Nephron (organoid): ENCODE results near the gene NR1D1.

Experiments used
- H3K27ac Mint-ChIP-seq, 3 experiments: 2 replicates each; pipeline ENCODE4 v1.8.0; 2020; ENCODE audit warnings: mixed read lengths in 3 of 3, mild to moderate bottlenecking in 2 of 3, moderate library complexity in 1 of 3
- H3K27me3 Mint-ChIP-seq: 2 replicates; pipeline ENCODE4 v1.8.0; 2021; ENCODE audit warnings: low read depth, mild to moderate bottlenecking, moderate library complexity, mixed read lengths
- H3K36me3 Mint-ChIP-seq: 2 replicates; pipeline ENCODE4 v1.8.0; 2020; ENCODE audit warnings: low read depth, mixed read lengths
- H3K4me1 Mint-ChIP-seq: 2 replicates; pipeline ENCODE4 v1.8.0; 2020; ENCODE audit warnings: mixed read lengths
- H3K4me3 Mint-ChIP-seq, 3 experiments: 2 replicates each; pipeline ENCODE4 v1.8.0; 2020; ENCODE audit warnings: mild to moderate bottlenecking in 3 of 3, mixed read lengths in 3 of 3, moderate library complexity in 2 of 3
- H3K9me3 Mint-ChIP-seq: 2 replicates; pipeline ENCODE4 v1.8.0; 2020; ENCODE audit warnings: mixed read lengths
- CTCF ChIP-seq, 3 experiments: fragments of 200-600 bp; sonication (generic); IDR thresholded peaks; one replicate each; pipeline ENCODE4 v1.5.0; 2021; ENCODE audit warnings: antibody characterized with exemption in 3 of 3; ENCODE audit not compliant: unreplicated experiment in 3 of 3

The NR1D1 gene

GRCh38 chr17:40060887-40061608 is 39.3 kb downstream of the NR1D1 start:
- H3K4me1 Mint-ChIP-seq = peaks cover 52% of the 10 kb centered on the region
- H3K9me3 Mint-ChIP-seq = no peaks in the 10 kb centered on the region
- H3K27me3 Mint-ChIP-seq = peaks cover 24% of the 10 kb centered on the region
- no peak for TF ChIP-seq CTCF (IDR thresholded peaks at IDR 0.05; ENCODE audit: unreplicated experiment in 3 of 3)
- H3K36me3 Mint-ChIP-seq = no peaks in the 10 kb centered on the region
- peak overlapping the region; percentile 74 to 90 (median 89) for H3K27ac Mint-ChIP-seq
- peak overlapping the region; percentile 82 to 91 (median 91) for H3K4me3 Mint-ChIP-seq

GRCh38 chr17:40059729-40060475 is 40.5 kb downstream of the NR1D1 start:
- Mint-ChIP-seq H3K27me3 (peaks cover 24% of the 10 kb centered on the region), H3K4me1 (peaks cover 47% of the 10 kb centered on the region), H3K36me3 (no peaks in the 10 kb centered on the region), H3K27ac (peak overlapping the region in 2 of 3 experiments; percentile 12 to 44), H3K9me3 (no peaks in the 10 kb centered on the region), H3K4me3 (peak overlapping the region; percentile 27 to 55 (median 46))
- TF ChIP-seq CTCF (IDR thresholded peaks at IDR 0.05; ENCODE audit: unreplicated experiment in 3 of 3) = no peak

- peaks cover 45% of the 10 kb centered on the region for H3K4me1 Mint-ChIP-seq
- H3K36me3 Mint-ChIP-seq = peaks cover 4% of the 10 kb centered on the region
- no peaks in the 10 kb centered on the region for H3K9me3 Mint-ChIP-seq
- peak overlapping the region in 2 of 3 experiments; percentile 83 to 95 for H3K27ac Mint-ChIP-seq
- H3K27me3 Mint-ChIP-seq = peaks cover 24% of the 10 kb centered on the region
- no peak for TF ChIP-seq CTCF (IDR thresholded peaks at IDR 0.05; ENCODE audit: unreplicated experiment in 3 of 3)
- peak overlapping the region in 1 of 3 experiments; percentile 68 for H3K4me3 Mint-ChIP-seq
Measured at GRCh38 chr17:40058865-40059264, 41.5 kb downstream of the NR1D1 start.

DNA sequence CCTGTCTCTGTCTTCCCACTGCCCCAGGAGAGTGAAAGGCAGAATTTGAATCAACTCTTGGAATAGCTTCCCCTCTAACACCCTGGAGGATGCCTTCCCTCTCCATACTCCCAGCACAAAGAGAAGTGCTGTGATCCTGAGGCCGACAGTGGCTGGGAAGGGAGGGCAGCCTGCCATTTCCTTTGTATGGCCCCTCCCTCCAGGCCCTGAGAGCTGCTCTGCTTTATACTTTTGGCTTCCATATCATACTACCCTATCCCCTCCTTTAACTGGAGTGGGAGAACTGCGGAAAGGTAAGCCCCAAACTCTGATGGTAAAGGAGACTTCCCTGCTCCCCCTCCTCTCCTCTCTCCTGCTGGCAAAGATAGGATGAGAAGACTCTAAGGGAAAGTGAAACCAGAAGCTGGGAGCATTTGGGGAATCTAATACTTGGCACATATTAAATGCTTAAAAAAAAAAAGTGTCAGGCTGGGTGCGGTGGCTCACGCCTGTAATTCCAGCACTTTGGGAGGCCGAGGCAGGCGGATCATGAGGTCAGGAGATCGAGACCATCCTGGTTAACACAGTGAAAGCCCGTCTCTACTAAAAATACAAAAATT is 42.1 kb downstream of the NR1D1 start:
- Mint-ChIP-seq H3K4me3 (peak overlapping the region in 2 of 3 experiments; percentile 68 to 79), H3K9me3 (no peaks in the 10 kb centered on the region), H3K36me3 (peaks cover 4% of the 10 kb centered on the region), H3K27ac (peak overlapping the region; percentile 83 to 99 (median 95)), H3K27me3 (peaks cover 24% of the 10 kb centered on the region), H3K4me1 (peaks cover 44% of the 10 kb centered on the region)
- TF ChIP-seq CTCF (IDR thresholded peaks at IDR 0.05; ENCODE audit: unreplicated experiment in 3 of 3) = no peak

DNA sequence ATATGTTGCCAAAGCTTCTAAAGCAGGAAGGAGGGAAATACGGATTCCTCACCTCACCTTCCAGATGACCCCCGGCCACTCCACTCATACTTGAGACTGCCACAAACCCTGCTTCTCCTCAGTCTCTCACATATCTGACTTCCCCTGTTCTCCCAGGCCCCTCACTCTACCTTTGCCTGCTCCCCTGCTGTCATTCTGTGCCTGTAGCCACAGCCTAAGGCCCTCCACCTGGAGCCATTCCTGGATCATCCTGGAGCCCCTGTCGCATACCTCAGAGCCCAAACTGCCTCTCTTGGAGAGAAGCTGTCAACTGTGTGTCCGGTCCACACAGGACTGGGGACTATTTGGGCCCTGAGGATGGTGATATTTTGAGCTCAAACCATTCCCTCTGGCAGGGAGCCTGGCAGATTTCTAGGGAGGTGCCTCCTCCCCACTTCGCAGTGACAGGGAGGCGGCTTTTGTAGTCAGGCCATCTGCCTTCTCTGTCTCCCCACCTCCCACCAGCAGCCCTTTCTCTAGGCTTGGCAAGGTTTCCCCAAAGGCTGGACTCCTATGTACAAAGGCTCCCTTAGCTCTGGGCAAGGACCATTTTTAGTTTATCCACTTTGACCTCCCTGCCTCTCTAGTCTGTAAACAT is 43.9 kb downstream of the NR1D1 start:
- H3K9me3 Mint-ChIP-seq = no peaks in the 10 kb centered on the region
- peaks cover 36% of the 10 kb centered on the region for H3K4me1 Mint-ChIP-seq
- TF ChIP-seq CTCF (IDR thresholded peaks at IDR 0.05; ENCODE audit: unreplicated experiment in 3 of 3) = no peak
- H3K4me3 Mint-ChIP-seq = peak overlapping the region; percentile 58 to 72 (median 68)
- peak overlapping the region in 2 of 3 experiments; percentile 47 to 69 for H3K27ac Mint-ChIP-seq
- peaks cover 10% of the 10 kb centered on the region for H3K36me3 Mint-ChIP-seq
- peaks cover 22% of the 10 kb centered on the region for H3K27me3 Mint-ChIP-seq
